ENCODE measurements around the gene SEC24C.

SEC24C gene

GRCh38 chr10:73799899-73800559 is 55.9 kb downstream of the SEC24C start:
- Histone ChIP-seq H3K4me1 (ENCODE audit: control insufficient read depth, insufficient read depth, low read length) (no peaks in the 10 kb centered on the region), H3K36me3 (ENCODE audit: control insufficient read depth, insufficient read depth, low read length) (peaks cover 56% of the 10 kb centered on the region), H3K4me3 (ENCODE audit: low read depth, low read length) (no peak overlapping the region), H3K27me3 (ENCODE audit: control insufficient read depth, insufficient read depth, low read length) (no peaks in the 10 kb centered on the region), H3K9me3 (ENCODE audit: control insufficient read depth, insufficient read depth, low read length) (no peaks in the 10 kb centered on the region), H3K9ac (ENCODE audit: low read depth, low read length) (no peak overlapping the region)

- Histone ChIP-seq H3K9me3 (ENCODE audit: control insufficient read depth, insufficient read depth, low read length) (no peaks in the 10 kb centered on the region), H3K36me3 (ENCODE audit: control insufficient read depth, insufficient read depth, low read length) (peaks cover 56% of the 10 kb centered on the region), H3K4me3 (ENCODE audit: low read depth, low read length) (no peak overlapping the region), H3K4me1 (ENCODE audit: control insufficient read depth, insufficient read depth, low read length) (no peaks in the 10 kb centered on the region), H3K9ac (ENCODE audit: low read depth, low read length) (no peak overlapping the region), H3K27me3 (ENCODE audit: control insufficient read depth, insufficient read depth, low read length) (no peaks in the 10 kb centered on the region)
Measured at GRCh38 chr10:73800560-73801252, 56.5 kb downstream of the SEC24C start.

GRCh38 chr10:73801253-73801590 is 57.0 kb downstream of the SEC24C start:
- Histone ChIP-seq H3K4me3 (ENCODE audit: low read depth, low read length) (no peak overlapping the region), H3K4me1 (ENCODE audit: control insufficient read depth, insufficient read depth, low read length) (no peaks in the 10 kb centered on the region), H3K36me3 (ENCODE audit: control insufficient read depth, insufficient read depth, low read length) (peaks cover 59% of the 10 kb centered on the region), H3K9me3 (ENCODE audit: control insufficient read depth, insufficient read depth, low read length) (no peaks in the 10 kb centered on the region), H3K9ac (ENCODE audit: low read depth, low read length) (no peak overlapping the region), H3K27me3 (ENCODE audit: control insufficient read depth, insufficient read depth, low read length) (no peaks in the 10 kb centered on the region)

- Histone ChIP-seq H3K4me3 (ENCODE audit: low read depth, low read length) (no peak overlapping the region), H3K9me3 (ENCODE audit: control insufficient read depth, insufficient read depth, low read length) (no peaks in the 10 kb centered on the region), H3K36me3 (ENCODE audit: control insufficient read depth, insufficient read depth, low read length) (peaks cover 58% of the 10 kb centered on the region), H3K4me1 (ENCODE audit: control insufficient read depth, insufficient read depth, low read length) (no peaks in the 10 kb centered on the region), H3K9ac (ENCODE audit: low read depth, low read length) (no peak overlapping the region), H3K27me3 (ENCODE audit: control insufficient read depth, insufficient read depth, low read length) (no peaks in the 10 kb centered on the region)
Measured at GRCh38 chr10:73802276-73802991, 58.3 kb downstream of the SEC24C start.

- H3K36me3 ChIP-seq (ENCODE audit: control insufficient read depth, insufficient read depth, low read length): peaks cover 57% of the 10 kb centered on the region
- H3K9ac ChIP-seq (ENCODE audit: low read depth, low read length): no peak overlapping the region
- no peaks in the 10 kb centered on the region for H3K27me3 ChIP-seq (ENCODE audit: control insufficient read depth, insufficient read depth, low read length)
- no peaks in the 10 kb centered on the region for H3K4me1 ChIP-seq (ENCODE audit: control insufficient read depth, insufficient read depth, low read length)
- no peak overlapping the region for H3K4me3 ChIP-seq (ENCODE audit: low read depth, low read length)
- no peaks in the 10 kb centered on the region for H3K9me3 ChIP-seq (ENCODE audit: control insufficient read depth, insufficient read depth, low read length)
Measured at GRCh38 chr10:73803680-73804286, 59.6 kb downstream of the SEC24C start.

- H3K27me3 ChIP-seq (ENCODE audit: control insufficient read depth, insufficient read depth, low read length): no peaks in the 10 kb centered on the region
- peaks cover 3% of the 10 kb centered on the region for H3K4me1 ChIP-seq (ENCODE audit: control insufficient read depth, insufficient read depth, low read length)
- no peak overlapping the region for H3K4me3 ChIP-seq (ENCODE audit: low read depth, low read length)
- H3K36me3 ChIP-seq (ENCODE audit: control insufficient read depth, insufficient read depth, low read length): peaks cover 36% of the 10 kb centered on the region
- H3K9me3 ChIP-seq (ENCODE audit: control insufficient read depth, insufficient read depth, low read length): no peaks in the 10 kb centered on the region
- H3K9ac ChIP-seq (ENCODE audit: low read depth, low read length): no peak overlapping the region
Measured at GRCh38 chr10:73806176-73806950, 62.2 kb downstream of the SEC24C start.

- Histone ChIP-seq H3K9ac (ENCODE audit: low read depth, low read length) (no peak overlapping the region), H3K4me3 (ENCODE audit: low read depth, low read length) (no peak overlapping the region), H3K9me3 (ENCODE audit: control insufficient read depth, insufficient read depth, low read length) (no peaks in the 10 kb centered on the region), H3K27me3 (ENCODE audit: control insufficient read depth, insufficient read depth, low read length) (no peaks in the 10 kb centered on the region), H3K36me3 (ENCODE audit: control insufficient read depth, insufficient read depth, low read length) (peaks cover 25% of the 10 kb centered on the region), H3K4me1 (ENCODE audit: control insufficient read depth, insufficient read depth, low read length) (peaks cover 3% of the 10 kb centered on the region)
Measured at GRCh38 chr10:73807471-73807870, 63.3 kb downstream of the SEC24C start.

GRCh38 chr10:73808021-73808815 is 64.0 kb downstream of the SEC24C start:
- no peak overlapping the region for H3K4me3 ChIP-seq (ENCODE audit: low read depth, low read length)
- H3K4me1 ChIP-seq (ENCODE audit: control insufficient read depth, insufficient read depth, low read length): peaks cover 3% of the 10 kb centered on the region
- H3K9me3 ChIP-seq (ENCODE audit: control insufficient read depth, insufficient read depth, low read length): no peaks in the 10 kb centered on the region
- no peaks in the 10 kb centered on the region for H3K27me3 ChIP-seq (ENCODE audit: control insufficient read depth, insufficient read depth, low read length)
- peaks cover 18% of the 10 kb centered on the region for H3K36me3 ChIP-seq (ENCODE audit: control insufficient read depth, insufficient read depth, low read length)
- no peak overlapping the region for H3K9ac ChIP-seq (ENCODE audit: low read depth, low read length)

GRCh38 chr10:73809061-73809818 is 65.1 kb downstream of the SEC24C start:
- H3K9ac ChIP-seq (ENCODE audit: low read depth, low read length): no peak overlapping the region
- H3K36me3 ChIP-seq (ENCODE audit: control insufficient read depth, insufficient read depth, low read length): peaks cover 13% of the 10 kb centered on the region
- H3K4me1 ChIP-seq (ENCODE audit: control insufficient read depth, insufficient read depth, low read length): peaks cover 3% of the 10 kb centered on the region
- H3K27me3 ChIP-seq (ENCODE audit: control insufficient read depth, insufficient read depth, low read length): no peaks in the 10 kb centered on the region
- H3K4me3 ChIP-seq (ENCODE audit: low read depth, low read length): no peak overlapping the region
- H3K9me3 ChIP-seq (ENCODE audit: control insufficient read depth, insufficient read depth, low read length): no peaks in the 10 kb centered on the region

GRCh38 chr10:73810358-73810734 is 66.2 kb downstream of the SEC24C start:
- peaks cover 15% of the 10 kb centered on the region for H3K36me3 ChIP-seq (ENCODE audit: control insufficient read depth, insufficient read depth, low read length)
- peak overlapping the region; percentile 67 for H3K4me3 ChIP-seq (ENCODE audit: low read depth, low read length)
- no peaks in the 10 kb centered on the region for H3K9me3 ChIP-seq (ENCODE audit: control insufficient read depth, insufficient read depth, low read length)
- peaks cover 3% of the 10 kb centered on the region for H3K4me1 ChIP-seq (ENCODE audit: control insufficient read depth, insufficient read depth, low read length)
- peak overlapping the region; percentile 76 for H3K9ac ChIP-seq (ENCODE audit: low read depth, low read length)
- H3K27me3 ChIP-seq (ENCODE audit: control insufficient read depth, insufficient read depth, low read length): no peaks in the 10 kb centered on the region

Measured in iPS-15b (cell line).